ENCODE measurements around the gene MARCHF3.

- TF ChIP-seq CTCF (IDR thresholded peaks at IDR 0.05) (no peak), POLR2A (IDR thresholded peaks at IDR 0.05) (no peak)
Measured at GRCh38 chr5:126921241-126922091, 108.9 kb downstream of the MARCHF3 start.

Data from right lobe of liver (tissue), 4 donors.